ENCODE results near the gene GPRC5A.

DNA sequence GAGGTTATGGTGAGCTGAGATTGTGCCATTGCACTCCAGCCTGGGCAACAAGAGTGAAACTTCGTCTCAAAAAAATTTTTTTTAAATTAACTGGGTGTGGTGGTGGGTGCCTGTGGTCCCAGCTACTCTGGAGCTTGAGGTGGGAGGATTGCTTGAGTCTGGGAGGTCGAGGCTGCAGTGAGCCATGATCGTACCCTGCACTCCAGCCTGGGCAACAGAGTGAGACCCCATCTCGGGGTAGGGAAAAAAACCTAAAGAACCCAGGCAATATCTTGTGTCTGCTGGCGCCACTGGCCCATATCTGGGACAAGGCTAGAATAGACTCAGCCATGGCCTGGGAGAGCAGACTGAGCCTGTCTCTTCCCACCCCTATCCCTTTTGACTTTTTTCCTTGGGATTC, 9.1 kb upstream of the GPRC5A start:
- TF ChIP-seq, protein P1, sequence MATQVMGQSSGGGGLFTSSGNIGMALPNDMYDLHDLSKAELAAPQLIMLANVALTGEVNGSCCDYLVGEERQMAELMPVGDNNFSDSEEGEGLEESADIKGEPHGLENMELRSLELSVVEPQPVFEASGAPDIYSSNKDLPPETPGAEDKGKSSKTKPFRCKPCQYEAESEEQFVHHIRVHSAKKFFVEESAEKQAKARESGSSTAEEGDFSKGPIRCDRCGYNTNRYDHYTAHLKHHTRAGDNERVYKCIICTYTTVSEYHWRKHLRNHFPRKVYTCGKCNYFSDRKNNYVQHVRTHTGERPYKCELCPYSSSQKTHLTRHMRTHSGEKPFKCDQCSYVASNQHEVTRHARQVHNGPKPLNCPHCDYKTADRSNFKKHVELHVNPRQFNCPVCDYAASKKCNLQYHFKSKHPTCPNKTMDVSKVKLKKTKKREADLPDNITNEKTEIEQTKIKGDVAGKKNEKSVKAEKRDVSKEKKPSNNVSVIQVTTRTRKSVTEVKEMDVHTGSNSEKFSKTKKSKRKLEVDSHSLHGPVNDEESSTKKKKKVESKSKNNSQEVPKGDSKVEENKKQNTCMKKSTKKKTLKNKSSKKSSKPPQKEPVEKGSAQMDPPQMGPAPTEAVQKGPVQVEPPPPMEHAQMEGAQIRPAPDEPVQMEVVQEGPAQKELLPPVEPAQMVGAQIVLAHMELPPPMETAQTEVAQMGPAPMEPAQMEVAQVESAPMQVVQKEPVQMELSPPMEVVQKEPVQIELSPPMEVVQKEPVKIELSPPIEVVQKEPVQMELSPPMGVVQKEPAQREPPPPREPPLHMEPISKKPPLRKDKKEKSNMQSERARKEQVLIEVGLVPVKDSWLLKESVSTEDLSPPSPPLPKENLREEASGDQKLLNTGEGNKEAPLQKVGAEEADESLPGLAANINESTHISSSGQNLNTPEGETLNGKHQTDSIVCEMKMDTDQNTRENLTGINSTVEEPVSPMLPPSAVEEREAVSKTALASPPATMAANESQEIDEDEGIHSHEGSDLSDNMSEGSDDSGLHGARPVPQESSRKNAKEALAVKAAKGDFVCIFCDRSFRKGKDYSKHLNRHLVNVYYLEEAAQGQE (IDR thresholded peaks at IDR 0.05; ENCODE audit: unreplicated experiment) = no peak
- TF ChIP-seq CTCF (conservative IDR thresholded peaks at IDR 0.05; ENCODE audit: low read depth in 2 of 2) = no peak
- no peak for TF ChIP-seq EZH2phosphoT487 (IDR thresholded peaks at IDR 0.05; ENCODE audit: unreplicated experiment)
- no peak for TF ChIP-seq JUNB (IDR thresholded peaks at IDR 0.05; ENCODE audit: unreplicated experiment)
- TF ChIP-seq POLR2AphosphoS5 (IDR thresholded peaks at IDR 0.05; ENCODE audit: low read depth) = no peak
- TF ChIP-seq CREB1 (CRISPR knock-in tag; IDR thresholded peaks at IDR 0.05; ENCODE audit: low read depth) = no peak
- no peak for TF ChIP-seq STAT1 (IDR thresholded peaks at IDR 0.05; ENCODE audit: unreplicated experiment)

All from GM23338 (cell line).